Loucy (cell line): ENCODE measurements around the gene BSPH1.

Source experiments
- H2AFZ ChIP-seq: fragments of 200-600 bp; sonication (generic); 2 replicates; pipeline ENCODE4 v1.6.0; 2016; ENCODE audit warnings: antibody characterized with exemption, mild to moderate bottlenecking, low read length, moderate library complexity
- H3F3A ChIP-seq: fragments of 200-600 bp; 2 replicates; pipeline ENCODE4 v1.6.0; 2016; ENCODE audit warnings: antibody characterized with exemption, low read depth, mild to moderate bottlenecking
- H3K27me3 ChIP-seq: fragments of 200-600 bp; sonication (generic); 2 replicates; pipeline ENCODE4 v1.6.1; 2014; ENCODE audit warnings: low read length, mild to moderate bottlenecking; ENCODE audit not compliant: insufficient read depth, poor library complexity, severe bottlenecking
- H3K36me3 ChIP-seq: fragments of 200-600 bp; sonication (generic); 2 replicates; pipeline ENCODE4 v1.6.1; 2016; ENCODE audit warnings: low read length; ENCODE audit not compliant: insufficient read depth
- H3K4me1 ChIP-seq: fragments of 200-600 bp; sonication (generic); 2 replicates; pipeline ENCODE4 v1.5.1; 2014; ENCODE audit warnings: low read length, mild to moderate bottlenecking; ENCODE audit not compliant: insufficient read depth, poor library complexity, severe bottlenecking
- H3K4me2 ChIP-seq: fragments of 200-600 bp; sonication (generic); 2 replicates; pipeline ENCODE4 v1.6.0; 2014; ENCODE audit warnings: antibody characterized with exemption, low read length, low read depth, mild to moderate bottlenecking; ENCODE audit not compliant: poor library complexity, severe bottlenecking
- H3K4me3 ChIP-seq: fragments of 200-600 bp; sonication (generic); 2 replicates; pipeline ENCODE4 v1.5.1; 2014; ENCODE audit warnings: low read length, mild to moderate bottlenecking, mixed read lengths; ENCODE audit not compliant: poor library complexity, severe bottlenecking
- H3K79me2 ChIP-seq: fragments of 200-600 bp; sonication (generic); 2 replicates; pipeline ENCODE4 v1.6.1; 2014; ENCODE audit warnings: low read length; ENCODE audit not compliant: insufficient read depth
- H3K9ac ChIP-seq: fragments of 200-600 bp; sonication (generic); 2 replicates; pipeline ENCODE4 v1.6.0; 2014; ENCODE audit warnings: mild to moderate bottlenecking, low read depth, low read length, moderate library complexity; ENCODE audit not compliant: poor library complexity, severe bottlenecking
- H3K9me2 ChIP-seq: fragments of 200-600 bp; sonication (generic); replicated peaks from 2 replicates; pipeline ENCODE4 v1.6.1; 2016; ENCODE audit warnings: low read depth, low read length, mixed read lengths
- H3K9me3 ChIP-seq: fragments of 200-600 bp; sonication (generic); 2 replicates; pipeline ENCODE4 v1.6.1; 2014; ENCODE audit warnings: mild to moderate bottlenecking, antibody characterized with exemption, low read length, low read depth; ENCODE audit not compliant: insufficient read depth
- H4K20me1 ChIP-seq: fragments of 200-600 bp; sonication (generic); 2 replicates; pipeline ENCODE4 v1.6.0; 2014; ENCODE audit warnings: antibody characterized with exemption, low read length, mild to moderate bottlenecking; ENCODE audit not compliant: insufficient read depth, poor library complexity, severe bottlenecking
- CTCF ChIP-seq: fragments of 200-600 bp; sonication (generic); conservative IDR thresholded peaks from 2 replicates; pipeline ENCODE4 v1.5.1; 2014; ENCODE audit warnings: mild to moderate bottlenecking, antibody characterized with exemption, low read length
- EZH2phosphoT487 ChIP-seq: fragments of 200-600 bp; IDR thresholded peaks from 2 replicates; pipeline ENCODE4 v1.6.1; 2018; ENCODE audit warnings: antibody characterized with exemption, mild to moderate bottlenecking, moderate library complexity, borderline replicate concordance

Gene BSPH1

GRCh38 chr19:48023518-48023917 is 31.5 kb upstream of the BSPH1 start:
- H3K4me1 ChIP-seq, result no peaks in the 10 kb centered on the region
- no peaks in the 10 kb centered on the region for H3F3A ChIP-seq
- H3K4me3 ChIP-seq, result no peak overlapping the region
- no peaks in the 10 kb centered on the region for H3K79me2 ChIP-seq
- TF ChIP-seq CTCF (no peak), EZH2phosphoT487 (no peak)
- no peaks in the 10 kb centered on the region for H3K9me2 ChIP-seq
- H3K27me3 ChIP-seq, result no peaks in the 10 kb centered on the region
- no peaks in the 10 kb centered on the region for H3K36me3 ChIP-seq
- no peak overlapping the region for H3K9ac ChIP-seq
- no peak overlapping the region for H2AFZ ChIP-seq
- H3K4me2 ChIP-seq, result no peak overlapping the region
- no peaks in the 10 kb centered on the region for H4K20me1 ChIP-seq
- no peaks in the 10 kb centered on the region for H3K9me3 ChIP-seq

GRCh38 chr19:48023011-48023410 is 31.0 kb upstream of the BSPH1 start:
- Histone ChIP-seq H3K9me2 (no peaks in the 10 kb centered on the region), H3K79me2 (no peaks in the 10 kb centered on the region), H2AFZ (no peak overlapping the region), H3K4me1 (no peaks in the 10 kb centered on the region), H4K20me1 (no peaks in the 10 kb centered on the region), H3K9me3 (no peaks in the 10 kb centered on the region), H3K4me2 (no peak overlapping the region), H3F3A (no peaks in the 10 kb centered on the region), H3K27me3 (no peaks in the 10 kb centered on the region), H3K9ac (no peak overlapping the region), H3K36me3 (no peaks in the 10 kb centered on the region), H3K4me3 (no peak overlapping the region)
- TF ChIP-seq CTCF (no peak), EZH2phosphoT487 (no peak)

- Histone ChIP-seq H3F3A (no peaks in the 10 kb centered on the region), H2AFZ (no peak overlapping the region), H3K9ac (no peak overlapping the region), H4K20me1 (no peaks in the 10 kb centered on the region), H3K9me3 (no peaks in the 10 kb centered on the region), H3K4me1 (no peaks in the 10 kb centered on the region), H3K9me2 (no peaks in the 10 kb centered on the region), H3K4me2 (no peak overlapping the region), H3K4me3 (no peak overlapping the region), H3K79me2 (no peaks in the 10 kb centered on the region), H3K27me3 (no peaks in the 10 kb centered on the region), H3K36me3 (no peaks in the 10 kb centered on the region)
- TF ChIP-seq EZH2phosphoT487, result no peak
- no peak for TF ChIP-seq CTCF
Observed at GRCh38 chr19:48020686-48021085, 28.7 kb upstream of the BSPH1 start.
